Lung (tissue), 12 donors: ENCODE measurements around the gene TMCC1. TPM values are rescaled to one million over a fixed set of nuclear protein-coding genes. Genes with fewer than 3 reads are reported as not detected.

Source experiments
- ATAC-seq: fragments of 200-7000 bp; cut with Tn5 transposase; one replicate; pipeline ENCODE4 v1.9.1; 2020; ENCODE audit warnings: moderate number of reproducible peaks; ENCODE audit not compliant: insufficient read depth, low FRiP score
- DNase-seq, 3 donors: peaks; one replicate each; pipeline ENCODE4 v3.0.0-alpha.2; 2013 to 2017
- H3K27ac ChIP-seq, 2 donors: one replicate each; pipeline ENCODE4 v1.5.1; 2013; ENCODE audit warnings: mild to moderate bottlenecking in 2 of 2, moderate library complexity in 2 of 2, control low read depth in 1 of 2, inconsistent platforms in 1 of 2, low read depth in 1 of 2, low read length in 1 of 2
- H3K27me3 ChIP-seq, 3 donors: one replicate each; pipeline ENCODE4 v1.5.1; 2013; ENCODE audit warnings: low read length in 2 of 3; ENCODE audit not compliant: control insufficient read depth in 3 of 3, insufficient read depth in 3 of 3
- H3K36me3 ChIP-seq, 4 donors: one replicate each; pipeline ENCODE4 v1.5.1; 2013; ENCODE audit warnings: low read length in 4 of 4, mild to moderate bottlenecking in 1 of 4, moderate library complexity in 1 of 4; ENCODE audit not compliant: control insufficient read depth in 4 of 4, insufficient read depth in 4 of 4
- H3K4me1 ChIP-seq, 5 donors: one replicate each; pipeline ENCODE4 v1.5.1; 2013; ENCODE audit warnings: low read length in 5 of 5, mild to moderate bottlenecking in 2 of 5, moderate library complexity in 1 of 5; ENCODE audit not compliant: control insufficient read depth in 5 of 5, insufficient read depth in 5 of 5
- H3K4me3 ChIP-seq: one replicate; pipeline ENCODE4 v1.5.1; 2013; ENCODE audit warnings: mild to moderate bottlenecking, control low read depth, moderate library complexity
- H3K9ac ChIP-seq, 2 donors: one replicate each; pipeline ENCODE4 v1.5.1; 2013; ENCODE audit warnings: low read length in 2 of 2, control low read depth in 1 of 2; ENCODE audit not compliant: insufficient read depth in 1 of 2
- H3K9me3 ChIP-seq, 4 donors: one replicate each; pipeline ENCODE4 v1.5.1; 2013; ENCODE audit warnings: low read length in 3 of 4, mild to moderate bottlenecking in 1 of 4, moderate library complexity in 1 of 4; ENCODE audit not compliant: control insufficient read depth in 4 of 4, insufficient read depth in 3 of 4
- CTCF ChIP-seq: IDR thresholded peaks from 2 replicates; pipeline ENCODE4 v1.5.1; 2012; ENCODE audit warnings: mild to moderate bottlenecking; ENCODE audit errors: control extremely low read depth, extremely low read depth
- WGBS, 2 donors: extraction: QIAGEN DNeasy Blood & Tissue Kit; methylation state at CpG; one replicate each; pipeline ENCODE4 v1.1.7; 2013; 5-methylcytosine and 5-hydroxymethylcytosine counted together
- polyA plus RNA-seq, 2 donors: library from polyadenylated mRNA; stranded (reverse); fragments of 200-250 nt; gene quantifications; one replicate each; pipeline ENCODE4 v1.2.1, GENCODE V29; 2013
- total RNA-seq, 2 donors: library from RNA; depleted of rRNA in 1 of 2; stranded (reverse); fragments of >200 nt in 1 of 2; gene quantifications; one replicate each; pipeline ENCODE4 v1.2.1, GENCODE V29; 2014 to 2021
- donor health status: control.
- donor health status: control.
- donor health status: Bipolar disorder and iron deficiency.
- donor health status: healthy.
- donor health status: DM: yes; HTN: yes; CAD: no.

Gene TMCC1
- total and polyA plus RNA-seq, 4 donors: 8.7 to 39.4 (median 22.8) TPM

- Histone ChIP-seq H3K4me3 (no peak overlapping the region), H3K4me1 (peaks cover 0 to 56% (median 21%) of the 10 kb centered on the region in 5 donors), H3K27ac (peak overlapping the region; percentile 85 to 97), H3K9me3 (no peaks in the 10 kb centered on the region), H3K27me3 (no peaks in the 10 kb centered on the region), H3K36me3 (no peaks in the 10 kb centered on the region), H3K9ac (no peak overlapping the region)
- TF ChIP-seq CTCF: peak; percentile 9
- peak; percentile 70 to 88 (median 82) for DNase-seq
- no peak for ATAC-seq
- WGBS, 2 donors: 25 to 43% methylated on average over 15 to 17 of the region's 17 CpGs
These were observed 285.2 kb downstream of the TMCC1 start for GRCh38 chr3:129608087-129608935.

GRCh38 chr3:129607391-129608068, 286.0 kb downstream of the TMCC1 start:
- H3K9ac ChIP-seq: peak overlapping the region in 1 of 2 donors; percentile 79
- no peak for TF ChIP-seq CTCF
- no peaks in the 10 kb centered on the region for H3K27me3 ChIP-seq
- H3K9me3 ChIP-seq: no peaks in the 10 kb centered on the region
- peaks cover 0 to 64% (median 27%) of the 10 kb centered on the region in 5 donors for H3K4me1 ChIP-seq
- no peak for DNase-seq
- WGBS, 2 donors: 49 to 56% methylated on average over 18 of the region's 18 CpGs
- H3K4me3 ChIP-seq: peak overlapping the region; percentile 43
- H3K27ac ChIP-seq: peak overlapping the region; percentile 85 to 97
- no peaks in the 10 kb centered on the region for H3K36me3 ChIP-seq
- no peak for ATAC-seq

- ATAC-seq: peak; percentile 72
- Histone ChIP-seq H3K9ac (peak within 1 kb of the TSS in 1 of 2 donors; percentile 79), H3K27me3 (no peaks in the 10 kb centered on the region), H3K36me3 (no peaks in the 10 kb centered on the region), H3K9me3 (no peaks in the 10 kb centered on the region), H3K27ac (peak within 1 kb of the TSS; percentile 85 to 97), H3K4me1 (peaks cover 0 to 59% (median 31%) of the 10 kb centered on the region in 5 donors), H3K4me3 (peak within 1 kb of the TSS; percentile 69)
- DNase-seq: peak; percentile 83 to 88 (median 87)
- 1 to 2% methylated on average over 28 to 96 of the region's 96 CpGs for WGBS, 2 donors
- TF ChIP-seq CTCF: no peak
These were observed 286.7 kb downstream of the TMCC1 start, which contains the start of gene PLXND1 for GRCh38 chr3:129606636-129607390. Gene PLXND1, minus strand, starts transcription at chr3:129606676. Its CDS starts 37 bp downstream, at chr3:129606639.
